HepG2 (cell line): ENCODE results near the gene TLNRD1. TPM values are rescaled to one million over a fixed set of nuclear protein-coding genes. Genes with fewer than 3 reads are reported as not detected.

Experiments
- ATAC-seq: fragments of 200-7000 bp; cut with Tn5 transposase; 3 replicates; pipeline ENCODE4 v1.9.1; 2020; ENCODE audit warnings: mild to moderate bottlenecking, moderate library complexity
- BruUV-seq: library from RNA; stranded (reverse); fragments of 400-500 nt; replicated peaks from 2 replicates; lab custom pipeline; 2021; lab: Mats Ljungman, UMichigan
- CTCF ChIA-PET: fragments of 300-600 bp; formaldehyde crosslinking; extraction: SDS; loops from one replicate; lab custom pipeline; 2021; ENCODE audit warnings: low total read pairs, inconsistent platforms, low intra/inter-chr PET ratio; lab: Yijun Ruan, JAX
- POLR2A ChIA-PET: fragments of 350-600 bp; sonication (Branson Sonifier 250); formaldehyde crosslinking; loops from one replicate; lab custom pipeline; 2020; ENCODE audit warnings: antibody characterized with exemption, inconsistent platforms; lab: Yijun Ruan, JAX
- DNase-seq: peaks from one replicate; pipeline ENCODE4 v3.0.0-alpha.2; 2015; ENCODE audit warnings: low spot score
- FAIRE-seq: peaks from 3 replicates; lab custom pipeline; 2011; peaks lifted over from hg19 to GRCh38; lab: Jason Lieb, UNC
- H2AFZ ChIP-seq: one replicate; pipeline ENCODE4 v1.6.1; 2011; ENCODE audit warnings: low read length, inconsistent platforms
- H3K27ac ChIP-seq: fragments of 300-600 bp; 3 replicates; pipeline ENCODE4 v1.8.0; 2011; ENCODE audit warnings: mixed run types, mild to moderate bottlenecking, mixed read lengths, low read length, inconsistent platforms; ENCODE audit not compliant: insufficient read depth; ENCODE audit errors: extremely low read length
- H3K27me3 ChIP-seq, 2 experiments: fragments of 200-600 bp in 1 of 2; 2 replicates in 1 of 2; 3 replicates in 1 of 2; pipeline versions ENCODE4 v1.6.0 to v1.8.0; 2011; ENCODE audit warnings: low read length in 2 of 2, mild to moderate bottlenecking in 2 of 2, moderate library complexity in 2 of 2, inconsistent platforms in 1 of 2; ENCODE audit not compliant: insufficient read depth in 2 of 2, control insufficient read depth in 1 of 2
- H3K36me3 ChIP-seq, 2 experiments: fragments of 200-600 bp in 1 of 2; replicated peaks in 1 of 2; 2 replicates in 1 of 2; 3 replicates in 1 of 2; pipeline versions ENCODE4 v1.5.1 to v1.8.0; 2011; ENCODE audit warnings: low read length in 2 of 2, inconsistent platforms in 1 of 2; ENCODE audit not compliant: insufficient read depth in 2 of 2, control insufficient read depth in 1 of 2
- H3K4me1 ChIP-seq: 2 replicates; pipeline ENCODE4 v1.5.1; 2012; ENCODE audit warnings: low read length, inconsistent platforms; ENCODE audit not compliant: insufficient read depth
- H3K4me2 ChIP-seq: 2 replicates; pipeline ENCODE4 v1.6.0; 2011; ENCODE audit warnings: low read depth, low read length, inconsistent platforms
- H3K4me3 ChIP-seq, 3 experiments: fragments of 200-600 bp in 1 of 3; sonication (generic), shearing (Covaris generic) in 1 of 3; replicated peaks in 1 of 3; 2 replicates each; pipeline ENCODE4 v1.5.1; 2011 to 2016; ENCODE audit warnings: low read length in 3 of 3, inconsistent platforms in 2 of 3, low read depth in 2 of 3, mild to moderate bottlenecking in 2 of 3, control low read depth in 1 of 3, mixed read lengths in 1 of 3; ENCODE audit not compliant: insufficient read depth in 1 of 3
- H3K79me2 ChIP-seq: one replicate; pipeline ENCODE4 v1.6.1; 2011; ENCODE audit warnings: low read length, inconsistent platforms; ENCODE audit not compliant: insufficient read depth
- H3K9ac ChIP-seq: 2 replicates; pipeline ENCODE4 v1.6.0; 2011; ENCODE audit warnings: mild to moderate bottlenecking, low read depth, low read length, inconsistent platforms; ENCODE audit not compliant: insufficient read depth
- H3K9me3 ChIP-seq: 2 replicates; pipeline ENCODE4 v1.5.1; 2012; ENCODE audit warnings: mild to moderate bottlenecking, low read length
- H4K20me1 ChIP-seq: 2 replicates; pipeline ENCODE4 v1.6.0; 2011; ENCODE audit warnings: inconsistent platforms, mild to moderate bottlenecking, low read length, moderate library complexity; ENCODE audit not compliant: insufficient read depth
- ADNP ChIP-seq: sonication (generic); formaldehyde crosslinking; IDR thresholded peaks from 2 replicates; pipeline ENCODE4 v1.4.0; 2020; ENCODE audit warnings: missing genetic modification reagents
- ARID2 ChIP-seq: sonication (generic); formaldehyde crosslinking; IDR thresholded peaks from 2 replicates; pipeline ENCODE4 v1.8.1; 2022; ENCODE audit warnings: mild to moderate bottlenecking, missing genetic modification reagents, borderline replicate concordance
- ATF1 ChIP-seq: IDR thresholded peaks from 2 replicates; pipeline ENCODE4 v1.6.1; 2016; ENCODE audit warnings: mild to moderate bottlenecking, control low read depth
- ATM ChIP-seq: fragments of 450-650 bp; IDR thresholded peaks from 2 replicates; pipeline ENCODE4 v1.7.1; 2017; ENCODE audit warnings: mild to moderate bottlenecking, borderline replicate concordance
- CC2D1A ChIP-seq: sonication (generic); formaldehyde crosslinking; IDR thresholded peaks from 2 replicates; pipeline ENCODE4 v1.8.1; 2023; ENCODE audit warnings: mild to moderate bottlenecking, missing genetic modification reagents
- CEBPB ChIP-seq: IDR thresholded peaks from 2 replicates; pipeline ENCODE4 v1.6.1; 2011; ENCODE audit warnings: low read depth, low read length, improper control_type of control experiment, borderline replicate concordance
- CHCHD3 ChIP-seq: sonication (generic); formaldehyde crosslinking; IDR thresholded peaks from 2 replicates; pipeline ENCODE4 v1.8.0; 2022; ENCODE audit warnings: mild to moderate bottlenecking, missing genetic modification reagents, moderate library complexity
- MAFF ChIP-seq: IDR thresholded peaks from 2 replicates; pipeline ENCODE4 v1.6.1; 2011; ENCODE audit warnings: low read depth, low read length, improper control_type of control experiment
- POGZ ChIP-seq: sonication (generic); formaldehyde crosslinking; IDR thresholded peaks from 2 replicates; pipeline ENCODE4 v1.4.0; 2020; ENCODE audit warnings: mild to moderate bottlenecking, missing genetic modification reagents
- RXRA ChIP-seq: sonication (generic); formaldehyde crosslinking; IDR thresholded peaks from 2 replicates; pipeline ENCODE4 v1.5.1; 2020; ENCODE audit warnings: missing genetic modification reagents
- SMAD3 ChIP-seq: sonication (generic); formaldehyde crosslinking; IDR thresholded peaks from 2 replicates; pipeline ENCODE4 v1.4.0; 2020; ENCODE audit warnings: missing genetic modification reagents
- SOX6 ChIP-seq, 2 experiments: fragments of 450-650 bp in 1 of 2; sonication (generic) in 1 of 2; formaldehyde crosslinking in 1 of 2; IDR thresholded peaks; 2 replicates each; pipeline versions ENCODE4 v1.4.0 to v1.6.1; 2017 to 2020; ENCODE audit warnings: antibody characterized with exemption in 1 of 2, mild to moderate bottlenecking in 1 of 2, missing genetic modification reagents in 1 of 2
- SRF ChIP-seq: IDR thresholded peaks from 2 replicates; pipeline ENCODE4 v1.6.1; 2011; ENCODE audit warnings: mild to moderate bottlenecking, low read depth, low read length, moderate library complexity
- U2AF2 ChIP-seq: fragments of 200-400 bp; formaldehyde crosslinking; IDR thresholded peaks from 2 replicates; pipeline ENCODE4 v1.6.1; 2017; ENCODE audit warnings: low read depth, mild to moderate bottlenecking, low read length
- ZFYVE20 ChIP-seq: sonication (generic); formaldehyde crosslinking; IDR thresholded peaks from 2 replicates; pipeline ENCODE4 v1.8.0; 2023; ENCODE audit warnings: low read depth, mild to moderate bottlenecking, moderate library complexity, missing genetic modification reagents, borderline replicate concordance
- WGBS: methylation state at CpG from one replicate; pipeline ENCODE4 v1.1.6; 2017; ENCODE audit warnings: low lambda C conversion rate; 5-methylcytosine and 5-hydroxymethylcytosine counted together
- in situ Hi-C: cut with HindIII; loops from 2 replicates; pipeline ENCODE4 v1.10.0; 2017; ENCODE audit warnings: low pct_unique_long_range_greater_than_20kb; ENCODE audit not compliant: extremely low pct_ligation_motif_present
- intact Hi-C: fragments of 100-400 bp; cut with micrococcal nuclease; formaldehyde crosslinking; loops from one replicate; pipeline ENCODE4 v1.10.0; 2022; ENCODE audit not compliant: unreplicated experiment
- polyA plus RNA-seq, 8 experiments: library from polyadenylated mRNA; depleted of rRNA in 3 of 8; stranded (reverse) in 7 of 8; unstranded in 1 of 8; fragments of >200 nt; fragmentation: Illumina TruSeq in 4 of 8; extraction: Trizol in 4 of 8; gene quantifications; 2 replicates each; pipeline versions ENCODE4 v1.2.1 to v1.2.3, GENCODE V29; 2011 to 2016; ENCODE audit warnings: low read depth in 4 of 8, missing spikeins in 1 of 8, mixed read lengths in 1 of 8; ENCODE audit not compliant: insufficient read depth in 1 of 8
- total RNA-seq, 5 experiments: library from RNA; depleted of rRNA; stranded (reverse); fragments of >200 nt; fragmentation: Illumina TruSeq; extraction: Trizol; gene quantifications; 2 replicates each; pipeline ENCODE4 v1.2.3, GENCODE V29; 2016; ENCODE audit warnings: low read depth in 1 of 5
- TF ChIP-seq, protein P1 (sequence below): sonication (generic); formaldehyde crosslinking; IDR thresholded peaks from 2 replicates; pipeline ENCODE4 v1.8.0; 2022; ENCODE audit warnings: missing genetic modification reagents, low read depth, mild to moderate bottlenecking, borderline replicate concordance
- TF ChIP-seq, protein P2 (sequence below): sonication (generic); formaldehyde crosslinking; IDR thresholded peaks from 2 replicates; pipeline ENCODE4 v1.5.0; 2020; ENCODE audit warnings: mild to moderate bottlenecking, missing genetic modification reagents
- TF ChIP-seq, protein P3 (sequence below): sonication (generic); formaldehyde crosslinking; IDR thresholded peaks from 2 replicates; pipeline ENCODE4 v1.5.1; 2020; ENCODE audit warnings: mild to moderate bottlenecking, missing genetic modification reagents

Gene TLNRD1
- total and polyA plus RNA-seq, 2 of the 13 experiments (the other 11 are each of a cell fraction or from before 2014, with no cell fraction given), result 3.4 to 5.3 TPM

DNA sequence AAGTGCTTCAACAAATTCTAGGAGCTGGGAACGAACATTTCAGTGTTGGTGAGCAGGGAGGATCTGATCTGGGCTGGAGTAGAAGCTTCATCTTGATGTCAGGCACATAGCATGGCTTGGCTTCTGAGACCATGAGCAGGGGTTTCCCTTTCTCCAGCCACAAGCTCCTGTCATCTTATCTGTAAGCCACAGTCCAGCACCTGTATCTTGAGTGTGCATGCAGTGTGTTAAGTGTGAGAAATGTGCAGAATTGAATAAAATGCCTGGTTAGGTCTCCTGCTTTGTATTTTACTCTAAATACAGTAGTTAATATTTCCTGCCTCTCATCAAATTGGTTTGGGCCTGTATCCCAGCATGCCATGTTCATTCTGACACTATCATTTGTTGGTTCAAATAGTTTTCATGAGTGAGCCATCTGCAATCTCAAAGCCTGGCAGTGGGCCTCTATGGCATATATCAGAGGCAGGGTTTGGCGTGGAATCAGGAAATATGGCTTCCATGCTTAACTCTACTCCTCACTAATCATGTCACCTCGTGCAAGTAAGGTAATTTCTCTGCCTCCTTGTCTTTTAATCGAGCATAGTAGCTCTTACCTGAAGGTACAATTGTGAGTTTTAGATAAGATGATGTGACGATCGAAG is 43.3 kb downstream of the TLNRD1 start:
- no TSS peak for BruUV-seq
- H3K9me3 ChIP-seq, result no peaks in the 10 kb centered on the region
- no peak overlapping the region for H3K9ac ChIP-seq
- WGBS, result 41% methylated on average over 5 of the region's 6 CpGs
- ATAC-seq (no peak), DNase-seq (no peak), FAIRE-seq (no peak)
- H3K4me2 ChIP-seq, result no peak overlapping the region
- no peaks in the 10 kb centered on the region for H3K36me3 ChIP-seq
- TF ChIP-seq, protein P1, sequence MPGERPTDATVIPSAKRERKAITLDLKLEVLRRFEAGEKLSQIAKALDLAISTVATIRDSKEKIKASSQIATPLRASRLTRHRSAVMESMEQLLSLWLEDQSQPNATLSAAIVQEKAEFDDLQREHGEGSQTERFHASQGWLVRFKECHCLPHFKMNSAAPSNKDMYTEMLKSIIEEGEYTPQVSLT (CRISPR knock-in tag), result no peak
- TF ChIP-seq SOX6 (IDR thresholded peaks at IDR 0.05) (no peak), SOX6 (CRISPR knock-in tag; IDR thresholded peaks at IDR 0.05) (no peak), CHCHD3 (CRISPR knock-in tag) (no peak), MAFF (no peak), ATF1 (CRISPR knock-in tag) (no peak), ADNP (CRISPR knock-in tag) (no peak), SRF (no peak), ZFYVE20 (CRISPR knock-in tag) (no peak), CEBPB (no peak), CC2D1A (CRISPR knock-in tag) (no peak), RXRA (no peak), SMAD3 (no peak), U2AF2 (no peak), ARID2 (CRISPR knock-in tag) (no peak), ATM (no peak), POGZ (CRISPR knock-in tag) (no peak)
- TF ChIP-seq, protein P2, sequence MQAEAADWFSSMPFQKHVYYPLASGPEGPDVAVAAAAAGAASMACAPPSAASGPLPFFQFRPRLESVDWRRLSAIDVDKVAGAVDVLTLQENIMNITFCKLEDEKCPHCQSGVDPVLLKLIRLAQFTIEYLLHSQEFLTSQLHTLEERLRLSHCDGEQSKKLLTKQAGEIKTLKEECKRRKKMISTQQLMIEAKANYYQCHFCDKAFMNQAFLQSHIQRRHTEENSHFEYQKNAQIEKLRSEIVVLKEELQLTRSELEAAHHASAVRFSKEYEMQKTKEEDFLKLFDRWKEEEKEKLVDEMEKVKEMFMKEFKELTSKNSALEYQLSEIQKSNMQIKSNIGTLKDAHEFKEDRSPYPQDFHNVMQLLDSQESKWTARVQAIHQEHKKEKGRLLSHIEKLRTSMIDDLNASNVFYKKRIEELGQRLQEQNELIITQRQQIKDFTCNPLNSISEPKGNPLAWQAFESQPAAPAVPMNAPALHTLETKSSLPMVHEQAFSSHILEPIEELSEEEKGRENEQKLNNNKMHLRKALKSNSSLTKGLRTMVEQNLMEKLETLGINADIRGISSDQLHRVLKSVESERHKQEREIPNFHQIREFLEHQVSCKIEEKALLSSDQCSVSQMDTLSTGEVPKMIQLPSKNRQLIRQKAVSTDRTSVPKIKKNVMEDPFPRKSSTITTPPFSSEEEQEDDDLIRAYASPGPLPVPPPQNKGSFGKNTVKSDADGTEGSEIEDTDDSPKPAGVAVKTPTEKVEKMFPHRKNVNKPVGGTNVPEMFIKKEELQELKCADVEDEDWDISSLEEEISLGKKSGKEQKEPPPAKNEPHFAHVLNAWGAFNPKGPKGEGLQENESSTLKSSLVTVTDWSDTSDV (CRISPR knock-in tag), result no peak
- TF ChIP-seq, protein P3, sequence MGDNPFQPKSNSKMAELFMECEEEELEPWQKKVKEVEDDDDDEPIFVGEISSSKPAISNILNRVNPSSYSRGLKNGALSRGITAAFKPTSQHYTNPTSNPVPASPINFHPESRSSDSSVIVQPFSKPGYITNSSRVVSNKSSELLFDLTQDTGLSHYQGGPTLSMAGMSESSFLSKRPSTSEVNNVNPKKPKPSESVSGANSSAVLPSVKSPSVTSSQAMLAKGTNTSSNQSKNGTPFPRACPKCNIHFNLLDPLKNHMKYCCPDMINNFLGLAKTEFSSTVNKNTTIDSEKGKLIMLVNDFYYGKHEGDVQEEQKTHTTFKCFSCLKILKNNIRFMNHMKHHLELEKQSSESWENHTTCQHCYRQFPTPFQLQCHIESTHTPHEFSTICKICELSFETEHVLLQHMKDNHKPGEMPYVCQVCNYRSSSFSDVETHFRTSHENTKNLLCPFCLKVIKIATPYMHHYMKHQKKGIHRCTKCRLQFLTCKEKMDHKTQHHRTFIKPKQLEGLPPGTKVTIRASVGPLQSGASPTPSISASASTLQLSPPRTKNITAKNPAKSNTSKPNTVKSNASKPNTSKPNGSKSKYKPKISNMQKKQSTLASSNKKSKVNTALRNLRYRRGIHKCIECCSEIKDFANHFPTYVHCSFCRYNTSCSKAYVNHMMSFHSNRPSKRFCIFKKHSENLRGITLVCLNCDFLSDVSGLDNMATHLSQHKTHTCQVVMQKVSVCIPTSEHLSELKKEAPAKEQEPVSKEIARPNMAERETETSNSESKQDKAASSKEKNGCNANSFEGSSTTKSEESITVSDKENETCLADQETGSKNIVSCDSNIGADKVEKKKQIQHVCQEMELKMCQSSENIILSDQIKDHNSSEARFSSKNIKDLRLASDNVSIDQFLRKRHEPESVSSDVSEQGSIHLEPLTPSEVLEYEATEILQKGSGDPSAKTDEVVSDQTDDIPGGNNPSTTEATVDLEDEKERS (CRISPR knock-in tag), result no peak
- H2AFZ ChIP-seq, result no peak overlapping the region
- intact Hi-C loops, result no loop called here
- H4K20me1 ChIP-seq, result no peaks in the 10 kb centered on the region
- ChIA-PET CTCF (no interaction called here), POLR2A (no interaction called here)
- in situ Hi-C loops, result no loop called here
- H3K27me3 ChIP-seq, result peaks cover 1 to 6% of the 10 kb centered on the region in 2 experiments; a peak in 1 of 5 replicates
- no peak overlapping the region for H3K27ac ChIP-seq
- H3K4me1 ChIP-seq, result no peaks in the 10 kb centered on the region
- no peaks in the 10 kb centered on the region for H3K79me2 ChIP-seq
- H3K4me3 ChIP-seq, result no peak overlapping the region
